ENCODE data around the gene RNF223. TPM values are rescaled to one million over a fixed set of nuclear protein-coding genes. Genes with fewer than 3 reads are reported as not detected.
A peak's percentile ranks its signal among the peaks of the same experiment; 100 is the strongest.

The RNF223 gene
- total RNA-seq = 1 to 10 TPM in 1 of 2 donors, under 1 TPM in 1; 0.54 to 2.4 TPM
- polyA plus RNA-seq = 1 to 10 TPM in 1 of 2 donors, under 1 TPM in 1; 0.57 to 2.3 TPM
- long read RNA-seq, donor 1 = 0 reads
- long read RNA-seq, donor 2 = 0 reads
- long read RNA-seq, donor 3 = 0 reads
- long read RNA-seq, donor 4 = 0 reads
- long read RNA-seq, donor 5 = 0 reads

DNA sequence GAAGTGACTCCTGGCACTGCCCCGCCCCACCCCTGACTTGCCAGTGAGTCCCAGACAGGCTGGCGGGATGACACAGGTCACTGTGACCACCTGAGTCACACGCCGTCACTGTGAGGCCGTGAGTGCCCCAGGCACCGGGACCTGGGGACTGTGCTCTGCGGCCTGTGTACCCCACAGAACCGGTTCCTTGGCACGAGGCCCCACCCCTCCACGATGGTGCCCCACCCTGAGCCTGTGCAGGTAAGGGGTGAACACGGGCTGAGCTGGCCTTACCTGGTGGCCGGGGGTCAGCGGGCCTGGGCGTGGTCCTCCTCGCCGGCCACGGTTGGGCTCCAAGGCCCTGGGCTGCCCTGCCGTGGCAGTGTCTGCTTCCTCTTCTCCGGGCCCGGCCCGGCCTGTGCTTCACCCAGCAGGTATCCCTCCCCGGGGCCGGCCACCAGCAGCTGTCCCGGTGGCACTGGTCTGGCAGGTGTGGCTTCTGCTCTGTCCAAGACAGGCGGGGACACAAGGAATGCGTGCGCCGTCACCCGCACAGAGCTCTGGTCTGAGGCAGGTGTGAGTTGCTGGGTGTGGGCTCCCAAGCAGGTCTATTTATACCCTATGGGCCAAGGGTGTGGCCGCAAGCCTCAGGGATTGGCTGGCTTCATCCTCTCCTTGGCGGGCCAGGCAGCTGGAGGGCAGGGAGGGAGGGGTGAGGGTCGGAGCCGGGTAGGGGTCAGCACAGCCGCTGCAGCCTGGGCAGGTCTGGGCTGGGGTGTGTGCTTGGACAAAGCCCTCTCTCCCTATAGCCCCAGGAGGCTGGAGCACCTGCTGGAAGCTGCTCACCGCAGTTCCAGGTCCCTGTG lies at the start of gene RNF223:
Gene RNF223, minus strand, starts transcription at position 564 of the 845 bp plus-strand sequence. CDS start 1,740 bp downstream, outside the sequence.
- 58 to 79% methylated on average over 32 to 35 of the region's 35 CpGs for WGBS, 2 donors

DNA sequence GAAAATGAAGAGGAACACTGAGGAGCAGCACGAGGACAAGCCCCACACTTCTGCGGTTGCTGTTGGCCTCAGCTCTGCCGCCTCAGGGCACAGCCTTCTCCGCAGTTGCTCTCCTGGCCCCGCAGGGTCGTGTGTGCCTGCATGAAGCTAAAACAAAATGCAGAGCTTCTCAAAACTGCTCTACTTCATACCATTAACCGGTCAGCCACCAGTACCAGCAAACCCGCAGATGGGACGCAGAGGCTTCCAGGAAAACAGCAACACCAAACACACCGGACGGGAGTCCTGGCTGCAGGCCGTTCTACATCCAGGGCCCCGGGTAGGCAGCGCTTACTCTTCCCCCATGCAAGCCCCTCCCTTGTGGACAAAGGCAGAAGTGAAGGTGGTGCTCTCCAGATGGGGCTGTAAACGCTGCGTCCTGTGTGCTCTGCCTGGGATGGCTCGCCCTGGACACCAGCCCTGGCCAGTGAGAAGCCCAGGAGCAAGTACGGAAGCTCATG lies 48.9 kb upstream of the RNF223 start:
- no peaks in the 10 kb centered on the region for H3K36me3 ChIP-seq (ENCODE audit: control insufficient read depth in 4 of 4, insufficient read depth in 4 of 4, low read length in 4 of 4)
- no peak overlapping the region for H3K4me3 ChIP-seq
- no peak for ATAC-seq (ENCODE audit: insufficient read depth, low FRiP score)
- H3K9me3 ChIP-seq (ENCODE audit: control insufficient read depth in 4 of 4, insufficient read depth in 3 of 4, low read length in 3 of 4) = no peaks in the 10 kb centered on the region
- H3K27ac ChIP-seq (ENCODE audit: low read depth in 1 of 2, low read length in 1 of 2) = no peak overlapping the region
- peaks cover 0 to 6% (median 2%) of the 10 kb centered on the region in 3 donors for H3K27me3 ChIP-seq (ENCODE audit: control insufficient read depth in 3 of 3, insufficient read depth in 3 of 3, low read length in 2 of 3)
- DNase-seq = peak in 2 of 3 donors; percentile 16 to 42
- WGBS, 2 donors = 70 to 79% methylated on average over 18 of the region's 18 CpGs
- TF ChIP-seq, protein P1, sequence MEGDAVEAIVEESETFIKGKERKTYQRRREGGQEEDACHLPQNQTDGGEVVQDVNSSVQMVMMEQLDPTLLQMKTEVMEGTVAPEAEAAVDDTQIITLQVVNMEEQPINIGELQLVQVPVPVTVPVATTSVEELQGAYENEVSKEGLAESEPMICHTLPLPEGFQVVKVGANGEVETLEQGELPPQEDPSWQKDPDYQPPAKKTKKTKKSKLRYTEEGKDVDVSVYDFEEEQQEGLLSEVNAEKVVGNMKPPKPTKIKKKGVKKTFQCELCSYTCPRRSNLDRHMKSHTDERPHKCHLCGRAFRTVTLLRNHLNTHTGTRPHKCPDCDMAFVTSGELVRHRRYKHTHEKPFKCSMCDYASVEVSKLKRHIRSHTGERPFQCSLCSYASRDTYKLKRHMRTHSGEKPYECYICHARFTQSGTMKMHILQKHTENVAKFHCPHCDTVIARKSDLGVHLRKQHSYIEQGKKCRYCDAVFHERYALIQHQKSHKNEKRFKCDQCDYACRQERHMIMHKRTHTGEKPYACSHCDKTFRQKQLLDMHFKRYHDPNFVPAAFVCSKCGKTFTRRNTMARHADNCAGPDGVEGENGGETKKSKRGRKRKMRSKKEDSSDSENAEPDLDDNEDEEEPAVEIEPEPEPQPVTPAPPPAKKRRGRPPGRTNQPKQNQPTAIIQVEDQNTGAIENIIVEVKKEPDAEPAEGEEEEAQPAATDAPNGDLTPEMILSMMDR (IDR thresholded peaks at IDR 0.05; ENCODE audit: control extremely low read depth, extremely low read depth) = no peak
- no peak overlapping the region for H3K9ac ChIP-seq (ENCODE audit: insufficient read depth in 1 of 2, low read length in 2 of 2)
- peaks cover 0 to 5% (median 0%) of the 10 kb centered on the region in 5 donors for H3K4me1 ChIP-seq (ENCODE audit: control insufficient read depth in 5 of 5, insufficient read depth in 5 of 5, low read length in 5 of 5)

More for the DNA sequence above, at the start of gene RNF223:
- Histone ChIP-seq H3K27ac (ENCODE audit: low read depth in 1 of 2, low read length in 1 of 2) (peak within 1 kb of the TSS in 1 of 2 donors; percentile 59), H3K4me3 (no peak within 1 kb of the TSS), H3K36me3 (ENCODE audit: control insufficient read depth in 4 of 4, insufficient read depth in 4 of 4, low read length in 4 of 4) (no peaks in the 10 kb centered on the region), H3K9me3 (ENCODE audit: control insufficient read depth in 4 of 4, insufficient read depth in 3 of 4, low read length in 3 of 4) (peaks cover 0 to 2% (median 0%) of the 10 kb centered on the region in 4 donors), H3K4me1 (ENCODE audit: control insufficient read depth in 5 of 5, insufficient read depth in 5 of 5, low read length in 5 of 5) (peaks cover 0 to 10% (median 0%) of the 10 kb centered on the region in 5 donors), H3K9ac (ENCODE audit: insufficient read depth in 1 of 2, low read length in 2 of 2) (no peak within 1 kb of the TSS), H3K27me3 (ENCODE audit: control insufficient read depth in 3 of 3, insufficient read depth in 3 of 3, low read length in 2 of 3) (peaks cover 0 to 6% (median 4%) of the 10 kb centered on the region in 3 donors)
- ATAC-seq (ENCODE audit: insufficient read depth, low FRiP score) (peak; percentile 62), DNase-seq (peak in 2 of 3 donors; percentile 29 to 36)
- TF ChIP-seq, protein P1 (IDR thresholded peaks at IDR 0.05; ENCODE audit: control extremely low read depth, extremely low read depth) = no peak

DNA sequence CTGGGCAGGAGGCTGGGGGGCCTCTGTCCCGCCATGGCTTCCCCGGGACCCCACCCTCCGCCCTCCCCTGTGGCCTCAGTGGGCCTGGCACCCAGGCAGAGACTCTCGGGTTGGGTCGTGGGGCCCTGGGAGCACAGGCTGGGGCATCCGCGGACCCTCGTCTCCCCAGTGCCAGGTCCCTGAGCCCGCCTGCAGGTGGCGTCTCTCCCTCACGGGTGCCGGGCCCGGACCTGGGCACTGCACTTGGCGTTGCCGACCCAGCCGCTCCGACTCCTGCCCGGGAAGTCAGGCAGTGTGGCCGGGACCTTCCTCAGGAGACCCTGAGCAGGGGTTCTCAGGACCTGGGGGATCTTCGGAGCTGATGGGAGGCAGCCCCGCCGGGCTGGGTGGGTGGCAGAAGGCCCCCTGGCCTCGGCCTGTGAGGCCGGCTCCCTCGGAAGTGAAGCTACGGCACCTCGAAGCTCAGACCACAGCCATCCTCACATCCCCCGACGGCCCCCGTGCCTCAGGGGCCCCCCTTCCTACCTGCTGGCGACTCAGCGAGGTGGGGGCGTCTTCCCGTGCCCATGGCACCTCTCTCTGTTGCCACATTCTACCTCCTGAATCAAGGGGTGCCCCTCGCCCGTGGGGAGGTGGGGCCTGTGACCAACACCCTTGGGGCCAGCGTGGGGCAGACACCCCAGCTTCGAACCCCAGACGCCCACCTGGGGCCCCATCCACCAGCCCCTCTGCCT lies 48.1 kb upstream of the RNF223 start:
- H3K27ac ChIP-seq (ENCODE audit: low read depth in 1 of 2, low read length in 1 of 2) = no peak overlapping the region
- peaks cover 0 to 5% (median 0%) of the 10 kb centered on the region in 5 donors for H3K4me1 ChIP-seq (ENCODE audit: control insufficient read depth in 5 of 5, insufficient read depth in 5 of 5, low read length in 5 of 5)
- H3K36me3 ChIP-seq (ENCODE audit: control insufficient read depth in 4 of 4, insufficient read depth in 4 of 4, low read length in 4 of 4) = no peaks in the 10 kb centered on the region
- H3K4me3 ChIP-seq = no peak overlapping the region
- 12 to 16% methylated on average over 34 to 39 of the region's 39 CpGs for WGBS, 2 donors
- DNase-seq = peak; percentile 75 to 82 (median 76)
- TF ChIP-seq, protein P1 (IDR thresholded peaks at IDR 0.05; ENCODE audit: control extremely low read depth, extremely low read depth) = peak; percentile 92
- peak; percentile 58 for ATAC-seq (ENCODE audit: insufficient read depth, low FRiP score)
- peaks cover 0 to 11% (median 4%) of the 10 kb centered on the region in 3 donors for H3K27me3 ChIP-seq (ENCODE audit: control insufficient read depth in 3 of 3, insufficient read depth in 3 of 3, low read length in 2 of 3)
- H3K9me3 ChIP-seq (ENCODE audit: control insufficient read depth in 4 of 4, insufficient read depth in 3 of 4, low read length in 3 of 4) = no peaks in the 10 kb centered on the region
- H3K9ac ChIP-seq (ENCODE audit: insufficient read depth in 1 of 2, low read length in 2 of 2) = no peak overlapping the region
